GM23338 (cell line): ENCODE measurements around the gene EDARADD. TPM values are rescaled to one million over a fixed set of nuclear protein-coding genes. Genes with fewer than 3 reads are reported as not detected.

ENCODE experiments used
- ATAC-seq: fragments of 200-7000 bp; cut with Tn5 transposase; 3 replicates; pipeline ENCODE4 v1.9.1; 2020
- DNase-seq: peaks from one replicate; pipeline ENCODE4 v3.0.0-alpha.2; 2015; ENCODE audit warnings: low spot score
- H2AFZ ChIP-seq: fragments of 200-600 bp; sonication (generic); 2 replicates; pipeline ENCODE4 v1.8.0; 2016; ENCODE audit warnings: antibody characterized with exemption, mild to moderate bottlenecking, moderate library complexity
- H3F3A ChIP-seq: fragments of 200-600 bp; sonication (generic); replicated peaks from 2 replicates; pipeline ENCODE4 v1.8.0; 2017; ENCODE audit warnings: antibody characterized with exemption, mixed run types, low read depth
- H3K27ac ChIP-seq: fragments of 200-600 bp; sonication (generic); 2 replicates; pipeline ENCODE4 v1.6.1; 2016; ENCODE audit warnings: low read depth
- H3K27me3 ChIP-seq: fragments of 200-600 bp; sonication (generic); 2 replicates; pipeline ENCODE4 v1.8.0; 2016; ENCODE audit warnings: mild to moderate bottlenecking, mixed run types, moderate library complexity; ENCODE audit not compliant: insufficient read depth
- H3K36me3 ChIP-seq: fragments of 200-600 bp; sonication (generic); 2 replicates; pipeline ENCODE4 v1.8.0; 2016; ENCODE audit warnings: mild to moderate bottlenecking; ENCODE audit not compliant: insufficient read depth
- H3K4me1 ChIP-seq: fragments of 200-600 bp; sonication (generic); 2 replicates; pipeline ENCODE4 v1.8.0; 2016; ENCODE audit warnings: mild to moderate bottlenecking, moderate library complexity; ENCODE audit not compliant: insufficient read depth
- H3K4me2 ChIP-seq: fragments of 200-600 bp; sonication (generic); 2 replicates; pipeline ENCODE4 v1.7.1; 2017; ENCODE audit warnings: mixed run types
- H3K4me3 ChIP-seq: fragments of 200-600 bp; sonication (generic); 2 replicates; pipeline ENCODE4 v1.6.1; 2016; ENCODE audit warnings: mixed run types
- H3K79me2 ChIP-seq: fragments of 200-600 bp; sonication (generic); replicated peaks from 2 replicates; pipeline ENCODE4 v1.8.0; 2017; ENCODE audit warnings: mild to moderate bottlenecking; ENCODE audit not compliant: insufficient read depth
- H3K9me2 ChIP-seq: fragments of 200-600 bp; sonication (generic); 2 replicates; pipeline ENCODE4 v1.8.0; 2017; ENCODE audit not compliant: insufficient read depth
- H4K20me1 ChIP-seq: fragments of 200-600 bp; sonication (generic); replicated peaks from 2 replicates; pipeline ENCODE4 v1.8.0; 2017; ENCODE audit warnings: mild to moderate bottlenecking; ENCODE audit not compliant: insufficient read depth
- H3K27ac Mint-ChIP-seq: 2 replicates; pipeline ENCODE4 v1.8.0; 2020; ENCODE audit warnings: inconsistent platforms, mild to moderate bottlenecking, moderate library complexity, mixed read lengths
- H3K27me3 Mint-ChIP-seq: 3 replicates; pipeline ENCODE4 v1.8.0; 2022; ENCODE audit warnings: low read depth, mild to moderate bottlenecking, moderate library complexity, mixed read lengths, inconsistent platforms; ENCODE audit not compliant: insufficient read depth, poor library complexity
- H3K36me3 Mint-ChIP-seq: 3 replicates; pipeline ENCODE4 v1.8.0; 2021; ENCODE audit warnings: low read depth, mild to moderate bottlenecking, inconsistent platforms, moderate library complexity, mixed read lengths
- H3K4me1 Mint-ChIP-seq: 3 replicates; pipeline ENCODE4 v1.8.0; 2020; ENCODE audit warnings: mild to moderate bottlenecking, inconsistent platforms, mixed read lengths
- H3K4me3 Mint-ChIP-seq: 3 replicates; pipeline ENCODE4 v1.8.0; 2021; ENCODE audit warnings: moderate library complexity, mild to moderate bottlenecking, inconsistent platforms, mixed read lengths
- H3K9me3 Mint-ChIP-seq: 3 replicates; pipeline ENCODE4 v1.8.0; 2020; ENCODE audit warnings: moderate library complexity, mild to moderate bottlenecking, inconsistent platforms, mixed read lengths
- CTCF ChIP-seq, 2 experiments: fragments of 200-600 bp in 1 of 2; sonication (generic) in 1 of 2; conservative IDR thresholded peaks; 2 replicates each; pipeline versions ENCODE4 v1.5.1 to v1.6.1; 2016 to 2017; ENCODE audit warnings: antibody characterized with exemption in 2 of 2, low read depth in 2 of 2, mild to moderate bottlenecking in 2 of 2, moderate library complexity in 1 of 2
- JUNB ChIP-seq: IDR thresholded peaks from one replicate; pipeline ENCODE4 v1.6.1; 2016; ENCODE audit warnings: antibody characterized with exemption; ENCODE audit not compliant: unreplicated experiment
- POLR2AphosphoS5 ChIP-seq: IDR thresholded peaks from 2 replicates; pipeline ENCODE4 v1.6.1; 2016; ENCODE audit warnings: antibody characterized with exemption, low read depth
- STAT1 ChIP-seq: IDR thresholded peaks from one replicate; pipeline ENCODE4 v1.6.1; 2016; ENCODE audit warnings: antibody characterized with exemption; ENCODE audit not compliant: unreplicated experiment
- ZNF114 ChIP-seq: fragments of 250-450 bp; sonication (Bioruptor Pico); IDR thresholded peaks from 2 replicates; pipeline ENCODE4 v1.5.0; 2020; ENCODE audit warnings: mild to moderate bottlenecking, moderate library complexity
- ZNF331 ChIP-seq: fragments of 250-450 bp; sonication (Bioruptor Pico); IDR thresholded peaks from 2 replicates; pipeline ENCODE4 v1.5.0; 2020; ENCODE audit warnings: low read depth, mild to moderate bottlenecking, moderate library complexity
- ZNF462 ChIP-seq: fragments of 250-450 bp; sonication (Bioruptor Pico); IDR thresholded peaks from 2 replicates; pipeline ENCODE4 v1.5.0; 2020; ENCODE audit warnings: mild to moderate bottlenecking, moderate library complexity
- polyA plus RNA-seq: library from polyadenylated mRNA; unstranded; fragments of >200 nt; fragmentation: Nextera tagmentation; extraction: Ambion mirVana; gene quantifications from 2 replicates; pipeline ENCODE4 v1.2.1, GENCODE V29; 2016
- total RNA-seq: library from RNA; depleted of rRNA; stranded (reverse); fragments of >200 nt; shearing (Covaris generic); gene quantifications from 2 replicates; pipeline ENCODE4 v1.2.3, GENCODE V29; 2014
- TF ChIP-seq, protein P1 (sequence below): IDR thresholded peaks from 2 replicates; pipeline ENCODE4 v1.6.1; 2016; ENCODE audit warnings: antibody characterized with exemption

EDARADD gene
- total and polyA plus RNA-seq, 2 experiments from 2014 or later = 3.7 to 4.4 TPM

DNA sequence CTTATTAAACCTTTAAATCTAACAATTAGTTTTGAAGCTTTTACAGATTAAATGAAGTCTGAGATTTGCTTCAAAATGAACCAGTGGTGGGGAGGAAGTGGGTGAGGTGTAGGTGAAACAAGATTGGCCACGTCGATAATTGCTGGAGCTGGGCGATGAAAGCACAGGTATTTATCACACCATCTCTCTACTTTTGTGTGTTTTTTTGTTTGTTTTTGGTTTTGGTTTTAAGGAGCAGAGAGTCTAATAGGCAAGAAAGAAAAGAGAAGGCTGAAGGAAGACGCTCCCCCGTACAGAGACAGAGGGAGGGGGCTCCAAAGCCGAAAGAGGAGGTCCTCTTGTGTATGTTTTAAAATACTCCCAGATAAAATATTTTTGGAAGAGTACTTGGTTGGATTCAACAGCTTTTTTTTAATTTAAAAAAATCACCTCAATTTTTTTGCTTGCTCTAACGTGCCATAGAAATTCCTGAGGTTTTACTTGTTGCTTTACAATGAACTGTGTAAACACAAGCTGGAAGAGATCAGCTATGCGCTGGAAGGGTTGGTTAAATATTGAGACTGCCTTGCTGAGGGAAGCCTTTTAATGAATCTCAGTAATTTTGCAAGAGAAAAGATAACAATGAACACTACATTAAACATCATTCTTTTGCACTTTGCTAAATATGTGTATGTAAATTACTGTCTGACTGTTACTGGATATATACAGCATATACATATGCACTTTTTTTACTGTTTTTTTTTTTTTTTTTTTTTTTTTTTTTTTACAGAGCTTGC, 123.0 kb downstream of the EDARADD start:
- H2AFZ ChIP-seq = peak overlapping the region; percentile 68
- TF ChIP-seq STAT1 = no peak
- no peak for TF ChIP-seq ZNF462 (CRISPR knock-in tag)
- no peak for TF ChIP-seq ZNF114 (CRISPR knock-in tag)
- no peak for TF ChIP-seq CTCF (conservative IDR thresholded peaks at IDR 0.05; ENCODE audit: low read depth in 2 of 2)
- no peak for TF ChIP-seq POLR2AphosphoS5
- no peak for TF ChIP-seq ZNF331 (CRISPR knock-in tag)
- TF ChIP-seq, protein P1, sequence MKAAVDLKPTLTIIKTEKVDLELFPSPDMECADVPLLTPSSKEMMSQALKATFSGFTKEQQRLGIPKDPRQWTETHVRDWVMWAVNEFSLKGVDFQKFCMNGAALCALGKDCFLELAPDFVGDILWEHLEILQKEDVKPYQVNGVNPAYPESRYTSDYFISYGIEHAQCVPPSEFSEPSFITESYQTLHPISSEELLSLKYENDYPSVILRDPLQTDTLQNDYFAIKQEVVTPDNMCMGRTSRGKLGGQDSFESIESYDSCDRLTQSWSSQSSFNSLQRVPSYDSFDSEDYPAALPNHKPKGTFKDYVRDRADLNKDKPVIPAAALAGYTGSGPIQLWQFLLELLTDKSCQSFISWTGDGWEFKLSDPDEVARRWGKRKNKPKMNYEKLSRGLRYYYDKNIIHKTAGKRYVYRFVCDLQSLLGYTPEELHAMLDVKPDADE = no peak
- TF ChIP-seq JUNB = no peak
- Mint-ChIP-seq H3K27ac (peak overlapping the region; percentile 22; the same call in 1 of the 2 replicates), H3K9me3 (no peaks in the 10 kb centered on the region), H3K4me1 (peaks cover 8% of the 10 kb centered on the region), H3K27me3 (peaks cover 4% of the 10 kb centered on the region), H3K36me3 (no peaks in the 10 kb centered on the region), H3K4me3 (peak overlapping the region; percentile 13; the same call in 1 of the 3 replicates)
- no peak overlapping the region for H3K27ac ChIP-seq
- peaks cover under 1% of the 10 kb centered on the region; the same call in 1 of the 2 replicates for H3K27me3 ChIP-seq
- H3K4me2 ChIP-seq = 0 out of 2 replicates have a peak overlapping the region, but pooled peaks have one; percentile 28
- H3K9me2 ChIP-seq = no peaks in the 10 kb centered on the region
- H3K36me3 ChIP-seq = no peaks in the 10 kb centered on the region
- ATAC-seq = peak; percentile 47; the same call in 2 of the 3 replicates
- no peaks in the 10 kb centered on the region for H3F3A ChIP-seq
- 0 out of 2 replicates have a peak overlapping the region, but pooled peaks have one; percentile 10 for H3K4me3 ChIP-seq
- no peak for DNase-seq
- no peaks in the 10 kb centered on the region for H4K20me1 ChIP-seq
- H3K79me2 ChIP-seq = no peaks in the 10 kb centered on the region
- H3K4me1 ChIP-seq = peaks cover 14% of the 10 kb centered on the region
